H9 (cell line): Measurements from ENCODE around the gene OSCAR. TPM values are rescaled to one million over a fixed set of nuclear protein-coding genes. Genes with fewer than 3 reads are reported as not detected.

ENCODE experiments used
- DNase-seq: peaks from one replicate; pipeline ENCODE4 v3.0.0-alpha.2; 2017
- H2AFZ ChIP-seq: one replicate; pipeline ENCODE4 v1.6.1; 2013; ENCODE audit warnings: mild to moderate bottlenecking, low read length, control low read depth, moderate library complexity
- H2AK5ac ChIP-seq: 2 replicates; pipeline ENCODE4 v1.6.1; 2013; ENCODE audit warnings: low read length, control low read depth, mixed read lengths; ENCODE audit not compliant: insufficient read length
- H2BK120ac ChIP-seq: one replicate; pipeline ENCODE4 v1.6.1; 2013; ENCODE audit warnings: low read depth, mild to moderate bottlenecking, low read length, control low read depth, inconsistent platforms; ENCODE audit not compliant: poor library complexity, severe bottlenecking
- H2BK12ac ChIP-seq: 2 replicates; pipeline ENCODE4 v1.6.1; 2013; ENCODE audit warnings: low read length, control low read depth, mixed read lengths, low read depth; ENCODE audit not compliant: insufficient read length
- H2BK15ac ChIP-seq: 2 replicates; pipeline ENCODE4 v1.6.1; 2013; ENCODE audit warnings: low read depth, low read length, control low read depth
- H2BK20ac ChIP-seq: one replicate; pipeline ENCODE4 v1.6.1; 2013; ENCODE audit warnings: low read depth, mild to moderate bottlenecking, low read length, control low read depth, inconsistent platforms; ENCODE audit not compliant: poor library complexity, severe bottlenecking
- H2BK5ac ChIP-seq: 2 replicates; pipeline ENCODE4 v1.6.1; 2013; ENCODE audit warnings: low read length, control low read depth, mixed read lengths; ENCODE audit not compliant: insufficient read length
- H3K14ac ChIP-seq: 2 replicates; pipeline ENCODE4 v1.6.1; 2013; ENCODE audit warnings: low read length, control low read depth; ENCODE audit not compliant: insufficient read depth
- H3K18ac ChIP-seq: 2 replicates; pipeline ENCODE4 v1.6.1; 2013; ENCODE audit warnings: low read depth, mild to moderate bottlenecking, mixed read lengths, low read length, control low read depth; ENCODE audit not compliant: insufficient read length
- H3K23ac ChIP-seq: 2 replicates; pipeline ENCODE4 v1.6.1; 2013; ENCODE audit warnings: low read length, control low read depth, mixed read lengths, low read depth; ENCODE audit not compliant: insufficient read length
- H3K23me2 ChIP-seq: 2 replicates; pipeline ENCODE4 v1.6.1; 2013; ENCODE audit warnings: low read depth, mild to moderate bottlenecking, mixed read lengths, low read length, control low read depth; ENCODE audit not compliant: insufficient read length, poor library complexity, severe bottlenecking
- H3K27ac ChIP-seq: 2 replicates; pipeline ENCODE4 v1.5.1; 2013; ENCODE audit warnings: low read length, control low read depth, mixed read lengths, low read depth; ENCODE audit not compliant: insufficient read length
- H3K27me3 ChIP-seq: 2 replicates; pipeline ENCODE4 v1.6.1; 2013; ENCODE audit warnings: low read length, control low read depth, inconsistent platforms; ENCODE audit not compliant: insufficient read depth
- H3K4ac ChIP-seq: 2 replicates; pipeline ENCODE4 v1.6.1; 2013; ENCODE audit warnings: low read depth, mild to moderate bottlenecking, control low read depth, inconsistent platforms, low read length, moderate library complexity
- H3K4me1 ChIP-seq: 2 replicates; pipeline ENCODE4 v1.6.1; 2013; ENCODE audit warnings: low read length, control low read depth, inconsistent platforms; ENCODE audit not compliant: insufficient read depth
- H3K4me2 ChIP-seq: 2 replicates; pipeline ENCODE4 v1.6.1; 2013; ENCODE audit warnings: low read length, control low read depth, mixed read lengths; ENCODE audit not compliant: insufficient read length, insufficient read depth
- H3K56ac ChIP-seq: 2 replicates; pipeline ENCODE4 v1.6.1; 2013; ENCODE audit warnings: low read depth, mild to moderate bottlenecking, mixed read lengths, low read length, control low read depth; ENCODE audit not compliant: insufficient read length
- H3K79me1 ChIP-seq: 2 replicates; pipeline ENCODE4 v1.6.1; 2013; ENCODE audit warnings: low read depth, mild to moderate bottlenecking, moderate library complexity, low read length, control low read depth, inconsistent platforms; ENCODE audit not compliant: insufficient read depth, poor library complexity, severe bottlenecking
- H3K79me2 ChIP-seq: 2 replicates; pipeline ENCODE4 v1.6.1; 2013; ENCODE audit warnings: low read length, control low read depth, inconsistent platforms; ENCODE audit not compliant: insufficient read depth
- H3K9ac ChIP-seq: 2 replicates; pipeline ENCODE4 v1.6.1; 2013; ENCODE audit warnings: low read length, control low read depth, mixed read lengths; ENCODE audit not compliant: insufficient read length; ENCODE audit errors: extremely low read depth
- H3K9me3 ChIP-seq: one replicate; pipeline ENCODE4 v1.6.1; 2013; ENCODE audit warnings: low read depth, low read length, inconsistent platforms; ENCODE audit not compliant: control insufficient read depth
- H3T11ph ChIP-seq: one replicate; pipeline ENCODE4 v1.6.1; 2013; ENCODE audit warnings: mild to moderate bottlenecking, low read length, control low read depth, inconsistent platforms
- H4K20me1 ChIP-seq: one replicate; pipeline ENCODE4 v1.6.1; 2013; ENCODE audit not compliant: control insufficient read depth, insufficient read length, insufficient read depth
- H4K5ac ChIP-seq: 2 replicates; pipeline ENCODE4 v1.6.1; 2013; ENCODE audit warnings: low read depth, mild to moderate bottlenecking, mixed read lengths, low read length, control low read depth; ENCODE audit not compliant: insufficient read length
- H4K8ac ChIP-seq: replicated peaks from 2 replicates; pipeline ENCODE4 v1.6.1; 2013; ENCODE audit warnings: low read length, control low read depth, mixed read lengths, low read depth; ENCODE audit not compliant: insufficient read length
- H4K91ac ChIP-seq: 2 replicates; pipeline ENCODE4 v1.6.1; 2013; ENCODE audit warnings: low read depth, mild to moderate bottlenecking, moderate library complexity, mixed read lengths, low read length, control low read depth; ENCODE audit not compliant: insufficient read length
- H3K27ac Mint-ChIP-seq, 3 experiments: 2 replicates in 2 of 3; 3 replicates in 1 of 3; pipeline ENCODE4 v1.8.0; 2020 to 2021; ENCODE audit warnings: mixed read lengths in 3 of 3, mild to moderate bottlenecking in 1 of 3, moderate library complexity in 1 of 3
- H3K27me3 Mint-ChIP-seq: 2 replicates; pipeline ENCODE4 v1.8.0; 2021; ENCODE audit warnings: low read depth, mild to moderate bottlenecking, moderate library complexity, mixed read lengths
- H3K36me3 Mint-ChIP-seq, 3 experiments: 2 replicates in 2 of 3; 3 replicates in 1 of 3; pipeline ENCODE4 v1.8.0; 2020 to 2021; ENCODE audit warnings: low read depth in 3 of 3, mixed read lengths in 3 of 3; ENCODE audit not compliant: insufficient read depth in 1 of 3
- H3K4me1 Mint-ChIP-seq, 2 experiments: 2 replicates each; pipeline ENCODE4 v1.8.0; 2020; ENCODE audit warnings: mixed read lengths in 2 of 2
- H3K4me3 Mint-ChIP-seq, 2 experiments: 2 replicates in 1 of 2; 3 replicates in 1 of 2; pipeline ENCODE4 v1.8.0; 2020 to 2021; ENCODE audit warnings: mild to moderate bottlenecking in 2 of 2, mixed read lengths in 2 of 2, moderate library complexity in 1 of 2
- H3K9me3 Mint-ChIP-seq, 2 experiments: 2 replicates in 1 of 2; 3 replicates in 1 of 2; pipeline ENCODE4 v1.8.0; 2020; ENCODE audit warnings: mild to moderate bottlenecking in 2 of 2, mixed read lengths in 2 of 2, moderate library complexity in 1 of 2
- WGBS: extraction: QIAGEN DNeasy Blood & Tissue Kit; methylation state at CpG from one replicate; pipeline ENCODE4 v1.1.7; 2013; ENCODE audit warnings: missing lambda C conversion rate, low lambda C conversion rate, mixed read lengths; ENCODE audit not compliant: insufficient read length; ENCODE audit errors: extremely low coverage; 5-methylcytosine and 5-hydroxymethylcytosine counted together
- total RNA-seq: library from RNA; stranded (reverse); gene quantifications from 2 replicates; pipeline ENCODE4 v1.2.1, GENCODE V29; 2021
- TF ChIP-seq, protein P1 (sequence below): fragments of 200-600 bp; sonication (generic); conservative IDR thresholded peaks from 3 replicates; pipeline ENCODE4 v1.8.0; 2021; ENCODE audit warnings: antibody characterized with exemption, mild to moderate bottlenecking

Gene OSCAR
- total RNA-seq, 1 experiment from 2014 or later: 0.24 TPM

DNA sequence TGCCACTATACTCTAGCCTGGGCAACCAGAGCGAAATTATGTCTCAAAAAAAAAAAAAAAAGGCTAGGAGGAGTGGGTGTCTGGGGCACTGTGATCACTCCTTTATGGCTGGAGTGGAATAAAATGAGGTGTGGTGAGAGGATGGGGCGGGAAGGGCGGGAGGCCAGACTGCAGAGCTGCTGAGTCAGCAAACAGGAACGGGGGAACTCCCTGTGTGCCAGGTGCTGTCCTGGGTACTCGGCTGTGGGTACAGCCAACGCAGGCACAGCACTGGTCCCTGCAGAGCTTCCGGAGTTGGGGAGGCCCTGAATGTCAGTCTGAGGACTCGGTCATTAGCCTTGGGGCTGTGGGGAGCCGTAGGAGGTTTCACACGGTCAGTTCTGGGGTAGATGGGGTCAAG, 20.7 kb upstream of the OSCAR start:
- peaks cover 3 to 4% of the 10 kb centered on the region in 2 experiments; a peak in 3 of 4 replicates for H3K4me1 Mint-ChIP-seq
- no peak overlapping the region for H3K14ac ChIP-seq

More for the DNA sequence above, 20.7 kb upstream of the OSCAR start:
- H3K9ac ChIP-seq: no peak overlapping the region
- TF ChIP-seq, protein P1, sequence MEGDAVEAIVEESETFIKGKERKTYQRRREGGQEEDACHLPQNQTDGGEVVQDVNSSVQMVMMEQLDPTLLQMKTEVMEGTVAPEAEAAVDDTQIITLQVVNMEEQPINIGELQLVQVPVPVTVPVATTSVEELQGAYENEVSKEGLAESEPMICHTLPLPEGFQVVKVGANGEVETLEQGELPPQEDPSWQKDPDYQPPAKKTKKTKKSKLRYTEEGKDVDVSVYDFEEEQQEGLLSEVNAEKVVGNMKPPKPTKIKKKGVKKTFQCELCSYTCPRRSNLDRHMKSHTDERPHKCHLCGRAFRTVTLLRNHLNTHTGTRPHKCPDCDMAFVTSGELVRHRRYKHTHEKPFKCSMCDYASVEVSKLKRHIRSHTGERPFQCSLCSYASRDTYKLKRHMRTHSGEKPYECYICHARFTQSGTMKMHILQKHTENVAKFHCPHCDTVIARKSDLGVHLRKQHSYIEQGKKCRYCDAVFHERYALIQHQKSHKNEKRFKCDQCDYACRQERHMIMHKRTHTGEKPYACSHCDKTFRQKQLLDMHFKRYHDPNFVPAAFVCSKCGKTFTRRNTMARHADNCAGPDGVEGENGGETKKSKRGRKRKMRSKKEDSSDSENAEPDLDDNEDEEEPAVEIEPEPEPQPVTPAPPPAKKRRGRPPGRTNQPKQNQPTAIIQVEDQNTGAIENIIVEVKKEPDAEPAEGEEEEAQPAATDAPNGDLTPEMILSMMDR: no peak
- H3K79me2 ChIP-seq: no peaks in the 10 kb centered on the region; the same call in 1 of the 2 replicates
- H3K27ac ChIP-seq: no peak overlapping the region
- H3K9me3 ChIP-seq: no peaks in the 10 kb centered on the region
- H3T11ph ChIP-seq: no peak overlapping the region
- H3K27me3 ChIP-seq: no peaks in the 10 kb centered on the region
- no CpG with 5 or more reads among the region's 10 CpGs for WGBS
- H4K20me1 ChIP-seq: no peaks in the 10 kb centered on the region
- no peaks in the 10 kb centered on the region; the same call in 1 of the 2 replicates for H3K4me1 ChIP-seq
- Mint-ChIP-seq H3K36me3 (peaks cover 33 to 73% (median 68%) of the 10 kb centered on the region in 3 experiments), H3K4me3 (no peak overlapping the region), H3K27me3 (no peaks in the 10 kb centered on the region), H3K9me3 (no peaks in the 10 kb centered on the region), H3K27ac (no peak overlapping the region)
- H2BK12ac ChIP-seq: no peak overlapping the region
- H3K79me1 ChIP-seq: peaks cover 7% of the 10 kb centered on the region
- no peak overlapping the region for H3K4ac ChIP-seq
- H2BK20ac ChIP-seq: no peak overlapping the region
- no peak overlapping the region for H4K8ac ChIP-seq
- H2AK5ac ChIP-seq: no peak overlapping the region
- H2BK5ac ChIP-seq: no peak overlapping the region
- H2BK120ac ChIP-seq: no peak overlapping the region
- no peaks in the 10 kb centered on the region for H3K23me2 ChIP-seq
- no peak overlapping the region for H4K91ac ChIP-seq
- no peak overlapping the region for H3K18ac ChIP-seq
- DNase-seq: no peak
- H4K5ac ChIP-seq: no peak overlapping the region
- no peak overlapping the region for H2BK15ac ChIP-seq
- H3K23ac ChIP-seq: no peak overlapping the region
- no peak overlapping the region for H2AFZ ChIP-seq
- no peak overlapping the region for H3K56ac ChIP-seq
- H3K4me2 ChIP-seq: no peak overlapping the region
